CD4-positive, alpha-beta T cell treated with Interleukin-2 at 100 ng/mL for 4 hours (primary cell): ENCODE data around the gene NT5E.
A peak's percentile ranks its signal among the peaks of the same experiment; 100 is the strongest.

Experiments used
- DNase-seq: peaks from one replicate; pipeline ENCODE4 v3.0.0-alpha.2; 2020; ENCODE audit warnings: low spot score

Gene NT5E

DNA sequence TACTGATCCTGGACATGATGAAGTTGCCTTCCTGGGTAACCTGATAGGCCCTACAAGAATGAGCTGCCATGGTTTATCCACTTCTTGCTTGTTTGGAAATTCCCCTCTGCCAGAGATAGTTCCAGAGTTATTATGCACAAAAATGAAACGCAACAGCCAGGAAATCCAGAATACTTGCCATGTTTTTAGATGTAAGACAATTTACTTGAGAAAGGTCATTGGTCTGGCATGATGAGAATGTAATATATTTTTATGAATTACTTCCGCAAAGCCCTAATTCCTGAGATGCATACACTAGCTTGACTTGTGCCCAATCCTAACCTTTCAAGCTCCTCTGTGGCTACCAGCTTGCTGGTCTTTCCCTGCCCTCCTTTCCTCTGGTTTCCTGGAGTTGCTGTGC, 27.9 kb upstream of the NT5E start:
- DNase-seq, result no peak

DNA sequence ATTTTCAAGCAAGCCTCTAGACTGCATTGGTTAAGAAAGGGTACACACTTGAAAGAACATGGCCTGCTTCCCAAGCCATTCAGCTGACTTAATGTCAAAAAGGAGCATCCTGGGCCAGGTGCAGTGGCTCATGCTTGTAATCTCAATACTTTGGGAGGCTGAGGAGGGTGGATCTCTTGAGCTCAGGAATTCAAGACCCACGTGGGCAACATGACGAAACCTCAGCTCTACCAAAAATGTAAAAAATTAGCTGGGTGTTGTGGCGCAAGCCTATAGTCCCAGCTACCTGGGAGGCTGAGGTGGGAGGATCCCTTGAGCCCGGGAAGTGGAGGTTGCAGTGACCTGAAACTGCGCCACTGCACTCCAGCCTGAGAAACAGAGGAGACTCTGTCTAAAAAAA, 26.9 kb upstream of the NT5E start:
- DNase-seq, result no peak

DNA sequence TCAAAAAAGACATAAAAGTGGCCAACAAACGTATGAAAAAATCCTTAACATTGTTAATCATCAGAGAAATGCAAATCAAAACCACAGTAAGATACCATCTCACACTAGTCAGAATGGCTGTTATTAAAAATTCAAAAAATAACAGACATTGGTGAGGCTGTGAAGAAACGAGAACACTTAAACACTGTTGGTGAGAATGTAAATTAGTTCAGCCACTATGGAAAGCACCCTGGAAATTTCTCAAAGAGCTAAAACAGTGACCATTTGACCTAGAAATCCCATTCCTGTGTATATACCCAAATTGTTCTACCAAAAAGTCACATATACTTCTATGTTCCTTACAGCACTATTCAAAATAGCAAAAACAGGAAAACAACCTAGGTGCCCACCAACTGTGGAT, 24.9 kb upstream of the NT5E start:
- DNase-seq, result no peak

DNA sequence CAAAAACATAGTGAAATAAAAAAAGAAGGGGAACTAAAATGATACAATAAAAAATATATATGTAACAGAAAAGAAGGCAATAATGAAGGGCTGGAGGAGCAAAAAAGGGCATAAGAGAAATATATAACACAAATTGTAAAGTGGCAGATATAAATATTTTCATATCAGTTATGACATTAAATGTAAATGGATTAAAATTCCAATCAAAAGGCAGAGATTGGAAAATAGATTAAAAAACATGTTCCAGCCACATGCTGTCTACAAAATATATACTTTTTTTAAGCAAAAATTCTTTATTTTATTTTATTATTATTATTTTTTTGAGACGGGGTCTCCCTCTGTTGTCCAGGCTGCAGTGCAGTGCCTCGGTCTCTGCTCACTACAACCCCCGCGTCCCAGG, 23.9 kb upstream of the NT5E start:
- DNase-seq, result no peak

DNA sequence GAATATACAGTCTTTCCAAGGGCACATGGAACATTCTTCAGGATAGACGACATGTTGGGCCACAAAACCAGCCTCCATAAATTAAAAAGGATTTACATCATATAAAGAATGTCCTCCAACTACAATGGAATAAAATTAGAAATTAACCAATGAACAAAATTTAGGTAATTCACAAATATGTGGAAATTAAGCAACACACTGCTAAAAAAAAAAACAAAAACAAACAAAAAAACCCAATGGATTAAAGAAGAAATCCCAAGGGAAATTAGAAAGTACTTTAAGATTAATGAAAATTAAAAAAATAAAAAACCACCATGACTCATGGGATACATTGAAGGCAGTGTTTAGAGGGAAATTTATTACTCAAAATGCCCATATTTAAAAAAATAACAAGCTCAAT, 21.4 kb upstream of the NT5E start:
- DNase-seq, result no peak

DNA sequence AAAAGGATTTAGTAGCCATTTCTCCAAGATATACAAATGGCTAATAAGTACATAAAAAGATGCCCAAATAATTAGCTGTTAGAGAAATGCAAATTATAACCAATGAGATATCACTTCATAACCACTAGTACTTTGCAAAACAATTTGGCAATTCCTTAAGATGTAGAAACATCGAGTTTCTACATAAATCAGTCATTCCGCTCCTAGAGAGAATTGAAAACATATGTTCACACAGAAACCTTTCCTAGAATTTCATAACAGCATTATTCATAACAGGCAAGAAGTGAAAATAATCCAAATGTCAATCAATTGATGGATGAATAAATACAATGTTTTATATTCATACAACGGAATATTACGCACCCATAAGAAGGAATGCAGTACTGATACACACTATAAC, 20.5 kb upstream of the NT5E start:
- no peak for DNase-seq

DNA sequence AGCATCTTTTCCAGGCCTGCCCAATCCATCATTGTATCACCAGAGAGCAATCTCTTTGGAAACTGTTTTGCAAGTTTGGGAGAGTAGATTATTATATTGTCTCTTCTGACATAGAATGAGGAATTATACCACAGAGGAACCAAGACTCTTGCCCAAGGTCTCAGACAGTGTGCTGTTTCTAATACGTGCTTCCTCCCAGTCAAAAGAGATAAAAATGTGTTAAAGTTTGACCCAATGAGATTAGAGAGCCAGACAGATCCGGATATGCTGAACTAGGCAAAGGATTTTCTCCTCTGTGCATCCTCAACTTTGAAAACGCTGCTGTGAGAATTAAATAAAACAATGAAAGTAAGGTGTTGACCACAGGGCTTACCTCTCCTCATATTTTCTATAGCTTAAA, 18.6 kb upstream of the NT5E start:
- DNase-seq, result no peak

DNA sequence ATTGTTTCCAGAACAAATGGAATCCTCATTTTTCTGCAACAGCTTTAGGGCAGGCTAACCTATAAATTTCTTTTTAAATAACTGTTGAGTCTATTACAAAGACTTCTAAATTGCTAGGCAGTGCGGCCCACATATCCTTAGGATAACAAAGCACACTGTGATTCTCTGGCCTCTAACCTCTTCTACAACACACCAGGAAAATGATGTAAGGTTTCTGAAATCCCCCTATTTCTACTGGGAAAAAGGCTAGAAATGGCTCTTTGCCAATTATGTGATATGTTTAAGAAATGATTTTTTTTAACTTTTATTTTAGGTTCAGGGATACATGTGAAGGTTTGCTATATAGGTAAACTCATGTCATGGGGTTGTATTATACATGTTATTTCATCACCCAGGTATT, 17.3 kb upstream of the NT5E start:
- no peak for DNase-seq

DNA sequence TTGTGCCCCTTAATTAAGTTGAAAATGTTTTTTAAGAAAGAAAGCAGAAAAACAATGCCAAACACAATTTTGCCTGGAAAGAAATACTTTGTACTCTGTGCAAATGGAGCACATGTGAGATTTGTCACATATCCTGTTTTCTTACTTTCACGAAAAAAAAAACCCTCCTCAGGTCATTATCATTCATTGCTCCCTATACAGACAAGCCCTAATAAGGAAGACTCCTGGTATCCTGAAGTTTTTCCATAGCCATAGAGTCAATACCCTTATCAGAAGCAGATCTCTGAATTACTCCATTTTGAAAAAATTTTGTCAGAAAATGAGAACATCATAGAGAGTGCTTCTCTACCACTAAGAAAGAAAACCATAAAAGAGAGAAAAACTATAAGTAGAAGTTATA, 14.0 kb upstream of the NT5E start:
- no peak for DNase-seq

DNA sequence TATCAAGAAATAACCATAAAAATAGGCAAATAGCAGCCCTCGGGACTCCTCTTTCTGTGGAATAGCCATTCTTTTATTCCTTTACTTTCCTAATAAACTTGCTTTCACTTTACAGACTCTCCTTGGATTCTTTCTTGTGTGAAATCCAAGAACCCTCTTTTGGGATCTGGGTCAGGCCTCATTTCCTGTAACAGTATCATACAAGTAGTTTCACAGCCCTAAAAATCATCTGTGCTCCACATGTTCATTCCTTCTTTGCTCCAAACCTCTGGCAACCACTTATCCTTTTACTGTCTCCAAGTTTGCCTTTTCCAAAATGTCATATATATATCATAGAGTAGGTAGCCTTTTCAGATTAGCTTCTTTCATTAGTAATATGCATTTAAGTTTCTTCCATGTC, 13.5 kb upstream of the NT5E start:
- no peak for DNase-seq

DNA sequence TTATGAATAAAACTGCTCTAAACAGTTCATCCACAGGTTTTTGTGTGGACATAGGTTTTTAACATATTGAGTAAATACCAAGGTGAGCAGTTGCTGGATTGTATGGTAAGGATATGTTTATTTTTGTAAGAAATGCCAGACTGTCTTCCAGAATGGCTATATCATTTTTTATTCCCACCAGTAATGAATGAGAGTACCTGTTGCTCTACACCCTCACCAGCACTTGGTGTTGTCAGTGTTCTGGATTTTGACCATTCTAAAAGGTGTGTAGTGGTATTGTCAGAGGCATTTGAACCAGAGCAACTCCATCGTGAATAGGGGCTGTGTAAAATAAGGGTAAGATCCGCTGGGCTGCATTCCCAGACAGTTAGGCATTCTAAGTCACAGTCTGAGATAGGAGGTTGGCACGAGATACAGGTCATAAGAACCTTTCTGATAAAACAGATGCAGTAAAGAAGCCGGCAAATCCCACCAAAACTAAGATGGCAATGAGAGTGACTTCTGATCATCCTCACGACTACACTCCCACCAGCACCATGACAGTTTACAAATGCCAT, 12.9 kb upstream of the NT5E start:
- DNase-seq, result no peak

DNA sequence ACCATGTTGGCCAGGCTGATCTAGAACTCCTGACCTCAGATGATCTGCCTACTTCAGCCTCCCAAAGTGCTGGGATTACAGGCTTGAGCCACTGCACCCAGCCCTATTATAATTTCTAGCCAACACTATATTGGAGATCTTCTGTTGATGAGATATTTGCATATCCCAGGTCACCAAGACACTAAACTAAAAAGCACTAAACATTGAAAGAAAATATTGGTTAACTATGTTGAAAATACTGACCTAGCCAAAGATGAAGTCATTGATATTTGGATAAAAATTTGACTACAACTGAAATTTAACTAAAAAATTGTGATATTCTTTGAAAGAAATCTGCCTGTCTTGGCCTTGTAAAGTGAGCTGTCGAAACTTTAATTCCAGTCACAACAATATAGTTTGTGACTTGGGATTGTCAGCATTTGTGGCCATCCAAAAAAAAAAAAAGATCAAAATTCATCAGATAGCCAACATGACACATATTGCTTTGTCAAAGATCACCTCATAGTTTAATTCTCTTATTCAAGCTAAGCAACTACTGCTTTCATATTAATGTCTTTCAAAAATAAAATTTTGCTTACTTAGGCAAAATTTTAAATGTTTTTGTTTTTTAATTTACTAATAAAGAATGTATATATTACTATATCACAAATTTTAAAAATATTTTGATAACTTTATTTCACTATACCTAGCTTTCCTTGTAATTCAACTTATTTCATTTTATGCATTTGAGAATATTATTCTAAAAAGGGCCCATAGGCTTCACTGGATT, 6.3 kb upstream of the NT5E start:
- DNase-seq, result no peak

DNA sequence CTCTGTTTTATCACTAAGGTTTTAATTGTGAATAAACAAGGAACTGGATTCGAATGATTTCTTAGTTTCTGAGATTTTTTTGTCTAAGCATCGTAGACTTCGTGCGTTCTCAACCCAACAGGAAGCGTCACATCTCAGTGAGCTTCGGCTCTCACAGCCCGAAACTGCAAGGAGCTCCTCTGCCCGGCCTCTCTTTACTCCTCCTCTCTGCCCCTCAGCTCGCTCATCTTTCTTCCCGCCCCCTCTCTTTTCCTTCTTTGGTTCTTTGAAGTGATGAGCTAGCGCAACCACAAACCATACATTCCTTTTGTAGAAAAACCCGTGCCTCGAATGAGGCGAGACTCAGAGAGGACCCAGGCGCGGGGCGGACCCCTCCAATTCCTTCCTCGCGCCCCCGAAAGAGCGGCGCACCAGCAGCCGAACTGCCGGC, 480 bp upstream of the NT5E start:
- peak; percentile 21 for DNase-seq

DNA sequence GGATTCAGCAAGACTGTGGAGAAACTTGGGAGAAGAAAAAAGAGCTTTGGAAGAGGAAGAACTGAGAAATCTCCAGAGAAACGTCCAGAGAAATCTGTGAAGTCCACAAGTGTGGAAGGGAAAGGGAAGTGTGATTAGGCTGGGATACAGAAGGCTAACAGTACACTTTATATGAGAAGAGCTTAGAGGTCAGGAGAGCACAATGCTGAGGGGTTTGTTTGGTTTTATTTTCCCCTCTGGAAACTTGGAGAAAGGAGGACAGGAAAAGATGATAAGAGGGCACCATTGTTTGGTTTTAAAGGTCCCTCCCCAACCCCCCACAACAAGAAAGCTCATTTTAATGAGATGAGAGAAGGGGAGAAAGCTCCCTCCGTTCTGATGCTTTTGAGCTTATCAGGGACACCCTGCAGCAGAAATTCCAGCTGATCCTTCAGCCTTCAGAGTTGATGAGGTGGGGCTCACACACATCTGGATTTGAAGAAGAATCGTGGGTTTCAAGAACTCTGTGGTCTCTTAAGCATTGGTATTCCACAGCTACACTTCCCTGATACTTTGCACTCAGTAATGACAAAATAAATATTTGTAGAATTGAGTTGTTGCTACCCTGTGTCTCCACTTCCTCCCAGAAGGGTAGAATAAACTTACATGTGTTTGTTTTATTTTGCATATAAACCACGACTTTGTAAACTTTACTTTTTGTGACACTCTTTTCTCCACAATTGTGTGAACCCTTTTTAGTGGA, 1.9 kb downstream of the NT5E start:
- no peak for DNase-seq

DNA sequence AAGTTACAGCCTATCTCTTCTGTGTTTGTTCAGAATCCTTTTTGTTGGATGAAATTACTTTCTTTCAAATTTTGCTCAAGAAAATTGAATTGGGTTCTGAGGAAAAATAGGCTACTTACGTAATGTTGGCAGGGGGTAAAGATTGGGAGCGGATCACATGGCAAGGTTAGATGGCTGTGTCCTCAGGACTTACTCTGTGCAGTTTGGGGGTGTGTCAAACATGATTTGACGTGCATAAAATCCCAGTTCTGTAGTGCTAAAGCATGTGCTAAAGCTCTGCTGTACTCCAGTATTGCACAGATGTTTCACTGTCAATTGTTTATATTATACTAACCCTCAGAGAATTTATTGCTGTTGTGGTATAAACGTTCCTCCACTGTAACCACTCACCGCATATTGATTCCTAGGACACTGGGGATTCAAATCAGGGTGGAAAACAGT, 2.6 kb downstream of the NT5E start:
- no peak for DNase-seq

DNA sequence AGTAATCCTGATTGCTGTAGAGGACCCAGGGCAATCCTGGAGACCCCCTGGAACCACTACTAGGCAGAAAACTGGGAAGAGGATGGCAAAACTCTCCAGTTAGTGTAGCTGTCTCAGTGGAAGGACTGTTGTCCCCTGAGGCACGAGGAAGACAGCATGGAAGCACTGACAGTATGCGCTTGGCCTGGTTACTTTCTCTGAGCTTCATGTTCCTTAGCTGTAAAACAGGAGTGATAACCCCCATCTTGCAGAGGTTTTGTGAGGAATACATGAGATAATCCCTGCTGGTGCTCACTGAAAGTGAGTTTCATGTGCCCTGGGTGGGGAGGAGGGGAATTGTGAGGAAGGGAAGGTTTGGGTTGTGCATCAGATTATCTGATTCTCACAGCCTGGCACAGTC, 3.2 kb downstream of the NT5E start:
- DNase-seq, result no peak

DNA sequence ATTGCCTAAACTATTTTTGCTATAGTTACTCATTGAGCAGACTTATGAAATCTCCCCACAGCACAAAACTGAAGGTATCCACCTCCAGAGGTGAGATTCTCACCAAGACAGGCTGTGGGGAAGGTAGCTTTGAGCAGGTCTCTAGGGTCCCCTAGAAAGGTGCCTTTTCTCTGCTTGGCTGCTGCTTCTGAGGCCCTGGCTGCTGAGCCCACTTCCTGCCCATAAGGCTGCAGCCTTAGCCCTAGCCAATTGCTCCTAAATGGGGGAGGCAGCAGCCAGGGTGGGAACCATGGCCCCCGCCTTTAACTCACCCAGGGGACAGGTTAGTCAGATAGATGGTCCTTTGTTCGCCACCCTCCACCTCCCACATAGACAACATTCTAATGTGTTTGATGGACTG, 3.6 kb downstream of the NT5E start:
- no peak for DNase-seq

DNA sequence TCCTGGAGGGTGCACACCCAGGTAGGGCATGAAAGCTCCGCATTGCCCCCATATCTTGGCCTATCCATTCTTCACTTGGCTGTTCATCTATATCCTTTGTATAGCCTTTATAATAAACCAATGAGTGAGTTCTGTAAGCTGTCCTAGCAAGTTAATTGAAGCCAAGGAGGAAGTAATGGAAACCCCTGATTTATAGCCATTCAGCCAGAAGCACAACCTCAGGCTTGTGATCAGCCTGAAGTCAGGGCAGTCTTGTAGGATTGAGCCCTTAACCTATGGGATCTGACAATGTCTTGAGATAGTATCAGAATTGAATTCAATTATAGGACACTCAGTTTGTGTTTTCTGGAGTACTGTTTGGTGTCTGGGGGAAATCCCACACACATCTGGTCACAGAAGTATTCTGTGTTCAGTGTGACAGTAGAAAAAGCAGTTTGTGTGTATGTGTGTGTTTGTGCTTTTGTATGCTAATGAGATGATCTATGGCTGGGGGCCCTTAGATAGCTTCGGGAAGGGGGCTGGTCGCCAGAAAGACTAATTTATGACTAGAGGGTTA, 5.7 kb downstream of the NT5E start:
- DNase-seq, result no peak

DNA sequence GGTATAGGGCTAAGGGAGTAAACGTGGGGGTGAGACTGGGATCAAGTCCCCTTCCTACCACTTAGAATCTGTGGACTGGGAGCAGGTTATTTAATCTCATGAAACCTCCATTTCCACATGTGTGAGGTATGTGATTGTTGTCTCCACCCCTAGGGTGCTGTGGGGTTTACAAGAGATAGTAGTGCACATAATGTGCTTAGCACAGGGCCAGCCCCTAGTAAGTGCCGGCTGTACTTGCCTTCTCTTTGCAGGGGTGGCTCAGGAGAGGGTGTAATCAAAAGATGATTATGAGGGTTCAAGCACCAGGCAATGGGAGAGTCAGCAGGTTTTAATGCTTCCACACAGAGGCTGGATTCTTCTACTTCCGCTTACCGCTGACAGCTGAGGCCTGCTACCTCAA, 6.9 kb downstream of the NT5E start:
- DNase-seq, result no peak

DNA sequence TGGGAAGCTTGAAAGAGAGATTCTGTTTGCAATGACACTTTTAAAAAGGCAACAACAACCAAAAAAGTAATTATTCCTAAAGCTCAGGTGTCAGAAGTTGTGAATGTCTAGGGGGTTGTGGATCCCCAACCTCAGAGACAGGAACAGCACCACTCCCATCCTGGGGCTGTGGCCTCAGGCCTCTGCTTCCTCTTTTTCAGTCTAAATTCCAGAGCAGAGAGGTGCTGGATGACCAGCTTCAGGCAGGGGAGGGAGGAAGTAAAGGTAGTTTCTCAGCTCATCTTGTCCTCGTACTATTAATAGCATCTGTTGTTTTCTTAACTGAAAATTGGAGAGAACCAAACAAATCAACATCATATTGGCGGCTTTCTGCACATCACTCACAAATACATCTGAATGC, 8.3 kb downstream of the NT5E start:
- DNase-seq, result no peak

DNA sequence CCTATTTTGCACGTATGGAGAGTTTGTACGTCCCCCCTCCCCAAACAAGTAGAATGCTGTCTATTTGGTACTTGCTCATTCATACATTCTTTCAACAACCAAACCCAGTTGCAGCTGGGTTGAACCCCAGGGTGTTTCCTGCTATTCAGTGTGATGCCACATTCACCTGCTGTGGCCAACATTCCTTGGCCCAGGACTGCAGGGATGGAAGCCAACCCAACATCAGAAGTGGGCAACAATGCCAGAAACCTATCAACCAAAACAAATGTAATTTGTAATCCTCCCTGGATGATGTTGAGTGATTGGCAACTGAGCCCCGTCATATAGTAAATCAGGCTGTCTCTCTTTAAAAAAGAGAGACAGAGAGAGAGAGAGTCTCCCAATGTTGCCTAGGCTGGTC, 8.9 kb downstream of the NT5E start:
- no peak for DNase-seq

DNA sequence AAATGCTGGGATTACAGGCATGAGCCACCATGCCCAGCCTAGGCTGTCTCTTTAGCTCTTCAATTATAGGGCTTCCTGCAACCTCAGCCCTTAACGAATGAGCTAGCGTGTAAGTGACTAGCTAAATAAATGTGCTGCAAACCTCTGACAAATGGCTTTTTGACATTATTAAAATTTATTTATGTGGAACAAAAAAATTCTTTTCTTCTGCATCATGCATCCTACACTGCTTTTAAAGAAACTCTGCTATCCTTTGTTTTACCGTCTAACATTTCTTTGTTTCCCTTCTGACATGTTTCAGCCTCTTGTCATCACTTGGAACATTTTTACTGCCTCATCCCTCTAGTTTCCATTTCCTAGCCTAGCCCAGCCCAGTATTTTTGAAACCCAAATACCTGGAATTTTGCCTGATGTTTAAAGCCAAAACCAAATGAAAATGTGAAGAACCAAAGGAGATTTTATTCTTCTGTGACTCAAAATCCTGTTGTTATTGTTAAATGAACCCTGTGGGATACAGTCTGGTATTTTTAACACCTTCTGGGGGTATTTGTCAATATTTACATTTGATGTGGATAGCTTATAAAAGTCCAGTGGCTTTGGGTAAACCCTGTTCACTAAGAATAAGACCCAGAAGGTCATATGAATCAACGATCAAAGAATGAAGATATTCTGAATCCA, 9.5 kb downstream of the NT5E start:
- DNase-seq, result no peak
